ENCODE results near the gene IL12RB2.

DNA sequence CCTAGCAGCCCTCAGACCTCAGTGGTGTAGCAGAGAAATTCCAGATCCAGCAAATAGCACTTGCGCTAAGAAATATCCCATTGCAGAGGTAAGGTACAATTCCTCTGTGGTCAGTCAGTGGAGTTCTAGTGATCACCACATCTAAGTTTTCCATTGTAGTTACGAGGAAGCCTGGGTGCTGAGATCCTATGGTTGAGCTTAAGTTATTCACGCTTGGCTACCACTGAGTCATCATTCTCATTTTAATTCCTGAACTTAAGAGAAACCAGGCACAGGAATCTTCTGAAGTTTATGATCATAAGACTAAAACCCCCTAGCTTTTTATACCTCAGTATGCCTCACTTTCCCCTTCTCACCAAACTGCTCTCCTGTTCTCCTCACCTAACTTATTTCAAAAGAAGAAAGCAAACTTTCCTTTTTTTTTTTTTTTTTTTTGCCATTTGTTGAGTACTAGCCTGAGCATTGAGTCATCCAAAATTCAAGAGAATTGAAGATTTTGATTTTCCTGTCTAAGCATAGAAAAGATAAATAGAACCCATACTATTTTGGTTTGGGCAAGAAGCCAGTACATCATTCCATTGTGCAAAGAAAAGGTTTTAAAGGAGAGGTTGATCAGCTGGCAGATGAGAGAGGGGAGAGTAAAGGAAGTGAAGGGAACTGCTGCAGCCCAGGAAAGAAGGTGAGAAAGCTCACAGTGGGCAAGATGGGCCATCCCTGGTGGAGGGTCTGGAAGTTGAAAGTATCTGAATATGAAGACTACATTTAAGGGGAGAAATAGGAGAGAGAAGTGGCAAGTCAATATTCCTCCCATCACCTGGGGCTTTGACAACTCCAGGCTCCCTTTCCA, 82.6 kb downstream of the IL12RB2 start:
- TF ChIP-seq, protein P1, sequence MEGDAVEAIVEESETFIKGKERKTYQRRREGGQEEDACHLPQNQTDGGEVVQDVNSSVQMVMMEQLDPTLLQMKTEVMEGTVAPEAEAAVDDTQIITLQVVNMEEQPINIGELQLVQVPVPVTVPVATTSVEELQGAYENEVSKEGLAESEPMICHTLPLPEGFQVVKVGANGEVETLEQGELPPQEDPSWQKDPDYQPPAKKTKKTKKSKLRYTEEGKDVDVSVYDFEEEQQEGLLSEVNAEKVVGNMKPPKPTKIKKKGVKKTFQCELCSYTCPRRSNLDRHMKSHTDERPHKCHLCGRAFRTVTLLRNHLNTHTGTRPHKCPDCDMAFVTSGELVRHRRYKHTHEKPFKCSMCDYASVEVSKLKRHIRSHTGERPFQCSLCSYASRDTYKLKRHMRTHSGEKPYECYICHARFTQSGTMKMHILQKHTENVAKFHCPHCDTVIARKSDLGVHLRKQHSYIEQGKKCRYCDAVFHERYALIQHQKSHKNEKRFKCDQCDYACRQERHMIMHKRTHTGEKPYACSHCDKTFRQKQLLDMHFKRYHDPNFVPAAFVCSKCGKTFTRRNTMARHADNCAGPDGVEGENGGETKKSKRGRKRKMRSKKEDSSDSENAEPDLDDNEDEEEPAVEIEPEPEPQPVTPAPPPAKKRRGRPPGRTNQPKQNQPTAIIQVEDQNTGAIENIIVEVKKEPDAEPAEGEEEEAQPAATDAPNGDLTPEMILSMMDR (IDR thresholded peaks at IDR 0.05) = no peak
- TF ChIP-seq POLR2A (IDR thresholded peaks at IDR 0.05) = no peak

Data from tibial nerve (tissue), 3 donors.